Kidney (tissue), 14 donors: ENCODE data around the gene PPP6R1. TPM values are rescaled to one million over a fixed set of nuclear protein-coding genes. Genes with fewer than 3 reads are reported as not detected.
"Not testable (repeated sequence)": the region's sequence is repeated elsewhere in the genome, so short reads cannot be mapped to it uniquely, and the experiment has no call there.

ENCODE experiments used
- DNase-seq, 5 donors: peaks; one replicate each; pipeline ENCODE4 v3.0.0-alpha.2; 2013 to 2020
- FAIRE-seq: peaks from 2 replicates; lab custom pipeline; 2012; peaks lifted over from hg19 to GRCh38; lab: Jason Lieb, UNC
- H3K27ac ChIP-seq, 2 donors: one replicate each; pipeline ENCODE4 v1.7.0; 2013; ENCODE audit warnings: low read depth in 2 of 2, low read length in 2 of 2, inconsistent platforms in 1 of 2
- H3K27me3 ChIP-seq: one replicate; pipeline ENCODE4 v1.7.1; 2013; ENCODE audit warnings: low read length, inconsistent platforms; ENCODE audit not compliant: control insufficient read depth, insufficient read depth
- H3K36me3 ChIP-seq, 3 donors: one replicate each; pipeline versions ENCODE4 v1.7.0 to v1.7.1; 2013; ENCODE audit warnings: low read length in 3 of 3, control low read depth in 1 of 3, inconsistent platforms in 1 of 3; ENCODE audit not compliant: insufficient read depth in 3 of 3, control insufficient read depth in 2 of 3
- H3K4me1 ChIP-seq, 3 donors: one replicate each; pipeline versions ENCODE4 v1.7.0 to v1.7.1; 2013; ENCODE audit warnings: low read length in 3 of 3, inconsistent platforms in 1 of 3, low read depth in 1 of 3; ENCODE audit not compliant: control insufficient read depth in 2 of 3, insufficient read depth in 2 of 3
- H3K4me3 ChIP-seq, 3 donors: one replicate each; pipeline versions ENCODE4 v1.7.0 to v1.8.1; 2013; ENCODE audit warnings: low read length in 3 of 3, control low read depth in 1 of 3, inconsistent platforms in 1 of 3
- H3K9ac ChIP-seq, 3 donors: one replicate each; pipeline versions ENCODE4 v1.7.0 to v1.7.1; 2013; ENCODE audit warnings: low read length in 3 of 3, control low read depth in 1 of 3, inconsistent platforms in 1 of 3
- H3K9me3 ChIP-seq, 3 donors: one replicate each; pipeline versions ENCODE4 v1.7.0 to v1.7.1; 2013; ENCODE audit warnings: low read length in 3 of 3, control low read depth in 1 of 3, inconsistent platforms in 1 of 3; ENCODE audit not compliant: control insufficient read depth in 2 of 3, insufficient read depth in 1 of 3
- intact Hi-C: fragments of 100-400 bp; cut with DNase I; formaldehyde crosslinking; loops from one replicate; pipeline ENCODE4 v1.11.1; 2022
- polyA plus RNA-seq: library from polyadenylated mRNA; stranded (reverse); fragments of 350-450 nt; fragmentation: Illumina TruSeq; extraction: RNeasy Lipid Tissue Mini Kit (QIAGEN cat#74804); gene quantifications from one replicate; pipeline ENCODE4 v1.2.3, GENCODE V29; 2014; ENCODE audit warnings: low read depth, low replicate concordance; ENCODE audit not compliant: insufficient read depth
- total RNA-seq: library from RNA; stranded (reverse); fragmentation: NEBNext Ultra II Directional; extraction: Animal tissue kit (Norgen Biotek cat#: 25700); gene quantifications from one replicate; pipeline ENCODE4 v1.2.1, GENCODE V29; 2021
- TF ChIP-seq, protein P1 (sequence below): IDR thresholded peaks from 3 replicates; pipeline ENCODE4 v1.5.1; 2012; ENCODE audit warnings: mild to moderate bottlenecking, moderate library complexity, borderline replicate concordance; ENCODE audit not compliant: insufficient read depth; ENCODE audit errors: extremely low read depth
- donor health status: control.
- donor health status: control.
- donor health status: control.
- donor health status: control.
- donor health status: control.
- donor health status: DM: yes; HTN: yes; CAD: no.
- donor health status: Normal renal cell carcinoma (clear cell type).

Gene PPP6R1
- total and polyA plus RNA-seq, 2 donors from 2014 or later = 30.6 to 61.6 TPM

DNA sequence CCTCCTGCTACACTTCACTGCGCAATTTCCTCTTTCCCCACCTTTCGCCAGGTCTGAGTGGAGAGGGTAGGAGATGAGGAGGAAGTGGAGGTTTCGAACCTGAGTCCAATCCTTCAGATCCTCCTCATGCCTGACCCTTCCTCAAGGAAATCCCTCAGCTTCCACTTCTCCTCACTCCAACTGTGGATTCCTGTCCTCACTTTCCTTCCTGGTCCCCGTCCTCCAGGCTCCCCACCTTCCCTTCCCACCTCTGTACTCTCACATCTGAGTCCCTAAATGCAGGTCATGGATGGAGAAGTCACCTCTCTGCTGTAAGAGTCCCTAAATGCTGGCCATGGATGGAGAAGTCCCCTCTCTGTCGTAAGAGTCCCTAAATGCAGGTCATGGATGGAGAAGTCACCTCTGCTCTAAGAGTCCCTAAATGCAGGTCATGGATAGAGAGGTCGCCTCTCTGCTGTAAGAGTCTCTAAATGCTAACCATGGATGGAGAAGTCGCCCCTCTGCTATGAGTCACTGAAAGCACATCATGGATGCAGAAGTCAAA is 33.3 kb downstream of the PPP6R1 start:
- Histone ChIP-seq H3K36me3 (peaks cover 0 to 2% (median 0%) of the 10 kb centered on the region in 3 donors), H3K4me1 (peaks cover 0 to 3% (median 0%) of the 10 kb centered on the region in 3 donors), H3K9ac (no peak overlapping the region), H3K27ac (no peak overlapping the region), H3K4me3 (no peak overlapping the region), H3K9me3 (no peaks in the 10 kb centered on the region), H3K27me3 (no peaks in the 10 kb centered on the region)
- no peak for FAIRE-seq
- intact Hi-C loops = no loop called here
- TF ChIP-seq, protein P1, sequence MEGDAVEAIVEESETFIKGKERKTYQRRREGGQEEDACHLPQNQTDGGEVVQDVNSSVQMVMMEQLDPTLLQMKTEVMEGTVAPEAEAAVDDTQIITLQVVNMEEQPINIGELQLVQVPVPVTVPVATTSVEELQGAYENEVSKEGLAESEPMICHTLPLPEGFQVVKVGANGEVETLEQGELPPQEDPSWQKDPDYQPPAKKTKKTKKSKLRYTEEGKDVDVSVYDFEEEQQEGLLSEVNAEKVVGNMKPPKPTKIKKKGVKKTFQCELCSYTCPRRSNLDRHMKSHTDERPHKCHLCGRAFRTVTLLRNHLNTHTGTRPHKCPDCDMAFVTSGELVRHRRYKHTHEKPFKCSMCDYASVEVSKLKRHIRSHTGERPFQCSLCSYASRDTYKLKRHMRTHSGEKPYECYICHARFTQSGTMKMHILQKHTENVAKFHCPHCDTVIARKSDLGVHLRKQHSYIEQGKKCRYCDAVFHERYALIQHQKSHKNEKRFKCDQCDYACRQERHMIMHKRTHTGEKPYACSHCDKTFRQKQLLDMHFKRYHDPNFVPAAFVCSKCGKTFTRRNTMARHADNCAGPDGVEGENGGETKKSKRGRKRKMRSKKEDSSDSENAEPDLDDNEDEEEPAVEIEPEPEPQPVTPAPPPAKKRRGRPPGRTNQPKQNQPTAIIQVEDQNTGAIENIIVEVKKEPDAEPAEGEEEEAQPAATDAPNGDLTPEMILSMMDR = no peak
- DNase-seq = no peak

DNA sequence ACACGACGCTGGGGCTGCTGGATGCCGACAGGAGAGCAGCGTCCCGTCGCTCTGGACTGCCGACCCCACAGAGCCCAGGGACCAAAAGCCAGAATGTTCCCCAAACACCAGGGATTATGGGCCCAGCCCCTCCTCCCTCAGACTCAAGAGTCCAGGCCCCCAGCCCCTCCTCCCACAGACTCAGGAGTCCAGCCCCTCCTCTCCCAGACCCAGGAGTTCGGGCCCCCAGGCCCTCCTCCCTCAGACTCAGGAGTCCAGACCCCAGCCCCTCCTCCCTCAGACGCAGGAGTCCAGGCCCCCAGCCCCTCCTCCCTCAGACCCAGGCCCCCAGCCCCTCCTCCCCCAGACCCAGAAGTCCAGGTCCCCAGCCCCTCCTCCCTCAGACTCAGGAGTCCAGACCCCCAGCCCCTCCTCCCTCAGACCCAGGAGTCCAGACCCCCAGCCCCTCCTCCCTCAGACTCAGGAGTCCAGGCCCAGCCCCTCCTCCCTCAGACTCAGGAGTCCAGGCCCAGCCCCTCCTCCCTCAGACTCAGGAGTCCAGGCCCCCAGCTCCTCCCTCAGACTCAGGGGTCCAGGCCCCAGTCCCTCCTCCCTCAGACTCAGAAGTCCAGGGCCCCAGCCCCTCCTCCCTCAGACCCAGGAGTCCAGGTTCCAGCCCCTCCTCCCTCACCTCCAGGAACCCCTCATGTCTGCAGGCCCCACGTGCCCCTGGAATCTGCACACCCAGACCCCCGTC is 34.0 kb downstream of the PPP6R1 start:
- H3K27me3 ChIP-seq, H3K4me3 ChIP-seq, H3K9ac ChIP-seq, H3K36me3 ChIP-seq, H3K27ac ChIP-seq, H3K4me1 ChIP-seq, FAIRE-seq, H3K9me3 ChIP-seq, intact Hi-C loops, DNase-seq: not testable (repeated sequence)

DNA sequence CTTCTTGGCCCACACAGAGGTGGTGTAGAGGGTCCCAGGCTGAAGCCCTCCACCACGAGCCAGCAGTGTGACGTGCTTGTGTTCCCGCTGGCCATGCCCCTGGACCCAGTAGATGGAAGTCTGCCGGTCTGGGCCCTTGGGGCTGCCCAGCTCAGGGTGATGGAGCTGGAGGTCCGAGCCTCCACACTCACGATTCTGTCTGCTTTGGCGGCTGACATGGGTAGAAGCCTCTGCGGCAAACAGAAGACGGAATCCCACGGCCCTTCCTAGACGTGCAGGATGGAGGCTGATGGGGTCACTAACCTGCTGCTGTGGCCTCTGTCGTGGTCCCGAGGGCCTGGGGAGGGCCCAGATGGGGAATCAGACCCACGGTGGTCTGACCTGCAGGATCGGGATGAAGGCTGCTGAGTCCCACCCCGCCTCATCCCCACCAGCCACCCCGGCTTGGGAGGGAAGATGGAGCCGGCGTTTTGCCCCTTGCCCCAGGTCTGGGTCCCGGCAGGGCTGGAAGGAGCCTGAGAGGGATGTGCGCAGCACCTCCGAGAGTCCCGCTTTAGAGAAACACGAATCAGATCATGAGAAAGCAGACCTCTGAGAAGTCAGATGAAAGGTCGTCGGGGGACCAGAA is 34.7 kb downstream of the PPP6R1 start:
- Histone ChIP-seq H3K27me3 (no peaks in the 10 kb centered on the region), H3K4me1 (peaks cover 0 to 3% (median 0%) of the 10 kb centered on the region in 3 donors), H3K9me3 (no peaks in the 10 kb centered on the region), H3K9ac (no peak overlapping the region), H3K36me3 (peaks cover 0 to 2% (median 0%) of the 10 kb centered on the region in 3 donors), H3K27ac (no peak overlapping the region), H3K4me3 (no peak overlapping the region)
- DNase-seq = no peak
- intact Hi-C loops = no loop called here
- TF ChIP-seq, protein P1 = no peak
- FAIRE-seq = no peak

DNA sequence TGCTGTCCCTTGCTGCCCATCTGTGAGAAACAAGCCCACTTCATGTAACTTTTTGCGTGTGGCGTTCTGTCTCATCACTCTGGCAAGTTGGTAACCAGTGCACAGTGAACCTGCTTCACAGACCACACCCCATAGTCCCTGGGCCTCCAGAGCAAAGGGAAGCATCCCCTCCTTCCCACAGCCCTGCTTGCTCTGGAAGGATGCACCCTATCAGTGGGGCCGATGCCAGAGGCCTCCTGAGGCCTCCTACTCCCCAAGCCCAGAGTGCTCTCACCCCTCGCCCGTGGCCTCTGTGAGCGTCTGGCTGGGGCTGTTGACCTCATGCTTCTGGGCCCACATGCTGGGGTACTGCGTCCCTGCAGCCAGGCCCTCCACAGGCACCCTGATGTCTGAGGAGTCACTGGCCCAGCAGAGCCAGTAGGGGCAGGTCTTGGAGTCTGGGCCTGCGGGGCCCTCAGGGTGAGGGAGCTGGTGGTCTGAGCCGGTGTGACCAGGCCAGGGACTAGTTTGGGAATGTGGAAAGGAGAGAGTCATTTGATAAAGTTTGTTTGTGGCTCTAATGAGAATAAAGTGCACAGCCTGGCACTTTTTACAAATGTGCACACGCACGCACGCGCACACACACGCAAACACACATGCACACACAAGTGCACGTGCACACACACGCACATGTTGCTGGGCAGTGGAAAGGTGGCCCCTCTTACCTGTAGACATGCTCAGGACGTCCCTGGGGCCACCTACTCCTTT is 35.4 kb downstream of the PPP6R1 start:
- H3K4me3 ChIP-seq = no peak overlapping the region
- H3K9ac ChIP-seq = no peak overlapping the region
- no peaks in the 10 kb centered on the region for H3K27me3 ChIP-seq
- no peak for DNase-seq
- TF ChIP-seq, protein P1 = no peak
- H3K27ac ChIP-seq = no peak overlapping the region
- intact Hi-C loops = no loop called here
- no peaks in the 10 kb centered on the region for H3K9me3 ChIP-seq
- H3K36me3 ChIP-seq = no peaks in the 10 kb centered on the region
- FAIRE-seq = no peak
- H3K4me1 ChIP-seq = no peaks in the 10 kb centered on the region
